ENCODE data around the gene PROK2. TPM values are rescaled to one million over a fixed set of nuclear protein-coding genes. Genes with fewer than 3 reads are reported as not detected.

Gene PROK2
- total RNA-seq, 4 donors from 2014 or later, result not detected

DNA sequence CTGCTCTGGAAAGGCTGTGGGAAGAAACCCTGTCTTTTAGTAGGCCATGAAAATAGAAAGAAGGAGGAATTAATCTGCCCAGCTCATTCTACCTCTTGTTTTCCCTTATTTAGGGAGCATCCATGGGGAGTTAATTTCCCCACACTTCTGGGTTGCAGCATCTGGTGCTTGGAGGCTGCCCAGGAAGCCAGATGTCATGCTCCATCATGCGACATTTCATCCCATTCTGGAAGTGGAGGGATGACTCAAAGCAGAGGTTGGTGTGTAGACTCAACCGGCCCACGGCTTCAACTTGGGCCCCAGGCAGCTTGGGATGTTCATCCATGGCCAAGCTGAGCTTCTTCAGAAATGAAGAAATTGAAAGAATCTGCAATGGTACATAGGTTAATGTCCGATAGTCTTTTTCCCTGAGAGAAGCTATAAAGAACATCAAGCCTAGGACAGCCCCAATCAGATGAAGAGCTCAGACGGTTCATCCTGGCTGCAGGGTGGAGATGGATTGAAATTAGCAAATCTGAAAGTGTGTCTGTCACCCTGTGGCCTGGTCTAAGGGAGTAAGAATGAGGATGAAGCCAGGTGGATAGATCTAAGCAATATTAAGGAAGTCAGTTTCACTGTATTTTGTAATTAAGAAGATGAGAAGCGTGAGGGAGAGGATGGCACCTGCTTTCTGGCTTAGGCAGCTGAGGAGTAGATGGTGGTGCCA lies 24.5 kb upstream of the PROK2 start:
- no peak for TF ChIP-seq POLR2A (IDR thresholded peaks at IDR 0.05)
- TF ChIP-seq, protein P1, sequence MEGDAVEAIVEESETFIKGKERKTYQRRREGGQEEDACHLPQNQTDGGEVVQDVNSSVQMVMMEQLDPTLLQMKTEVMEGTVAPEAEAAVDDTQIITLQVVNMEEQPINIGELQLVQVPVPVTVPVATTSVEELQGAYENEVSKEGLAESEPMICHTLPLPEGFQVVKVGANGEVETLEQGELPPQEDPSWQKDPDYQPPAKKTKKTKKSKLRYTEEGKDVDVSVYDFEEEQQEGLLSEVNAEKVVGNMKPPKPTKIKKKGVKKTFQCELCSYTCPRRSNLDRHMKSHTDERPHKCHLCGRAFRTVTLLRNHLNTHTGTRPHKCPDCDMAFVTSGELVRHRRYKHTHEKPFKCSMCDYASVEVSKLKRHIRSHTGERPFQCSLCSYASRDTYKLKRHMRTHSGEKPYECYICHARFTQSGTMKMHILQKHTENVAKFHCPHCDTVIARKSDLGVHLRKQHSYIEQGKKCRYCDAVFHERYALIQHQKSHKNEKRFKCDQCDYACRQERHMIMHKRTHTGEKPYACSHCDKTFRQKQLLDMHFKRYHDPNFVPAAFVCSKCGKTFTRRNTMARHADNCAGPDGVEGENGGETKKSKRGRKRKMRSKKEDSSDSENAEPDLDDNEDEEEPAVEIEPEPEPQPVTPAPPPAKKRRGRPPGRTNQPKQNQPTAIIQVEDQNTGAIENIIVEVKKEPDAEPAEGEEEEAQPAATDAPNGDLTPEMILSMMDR (IDR thresholded peaks at IDR 0.05), result no peak
- no peak overlapping the region for H3K4me3 ChIP-seq (ENCODE audit: low read depth, poor library complexity, severe bottlenecking)
- 80 to 87% methylated on average over 6 of the region's 6 CpGs for WGBS, 2 donors
- intact Hi-C loops (cut with DNase I; ENCODE audit: low total_unique reads), result loop anchor here (1.0 kb wide), 1 partner anchor 40 kb away; no protein-coding TSS in a partner anchor
- DNase-seq (ENCODE audit: low spot score in 2 of 2), result no peak

DNA sequence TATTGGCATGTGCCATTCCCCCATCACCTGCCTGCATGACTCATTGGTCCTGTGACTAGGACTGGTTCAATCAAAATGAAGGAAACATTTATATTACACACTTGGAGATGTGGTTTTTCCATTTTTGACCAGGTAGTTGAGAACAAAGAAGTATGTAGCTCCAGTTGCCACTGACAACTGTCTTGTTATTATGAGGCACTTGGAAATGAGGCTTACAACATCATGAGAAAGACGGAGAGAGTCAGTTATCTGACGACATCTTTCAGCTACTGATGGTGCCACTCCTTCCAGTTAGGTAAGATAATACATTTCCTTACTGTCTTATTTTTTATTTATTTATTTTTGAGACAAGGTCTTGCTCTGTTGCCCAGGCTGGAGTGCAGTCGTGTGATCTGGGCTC lies 21.8 kb upstream of the PROK2 start:
- DNase-seq (ENCODE audit: low spot score in 2 of 2), result no peak
- no peak for TF ChIP-seq POLR2A (IDR thresholded peaks at IDR 0.05)
- 78 to 81% methylated on average over 3 of the region's 3 CpGs for WGBS, 2 donors
- intact Hi-C loops (cut with DNase I; ENCODE audit: low total_unique reads), result no loop called here
- no peak overlapping the region for H3K4me3 ChIP-seq (ENCODE audit: low read depth, poor library complexity, severe bottlenecking)

DNA sequence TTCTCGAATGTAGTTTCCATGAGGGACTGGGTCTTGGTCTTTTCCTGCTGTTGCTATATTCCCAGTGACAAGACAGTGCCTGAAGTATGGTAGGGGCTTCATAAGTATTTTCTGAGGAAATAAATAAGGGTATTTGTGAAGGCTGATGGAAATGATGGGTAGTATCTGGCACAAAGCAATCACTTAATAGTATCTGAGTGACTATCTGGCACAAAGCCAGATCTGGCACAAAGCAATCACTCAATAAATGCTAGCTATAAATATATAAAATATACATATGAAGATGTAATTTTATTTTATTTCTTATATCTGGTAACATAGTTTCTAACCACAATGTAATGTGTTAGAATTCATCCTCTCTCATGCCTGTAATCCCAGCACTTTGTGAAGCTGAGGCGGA lies 20.7 kb upstream of the PROK2 start:
- H3K4me3 ChIP-seq (ENCODE audit: low read depth, poor library complexity, severe bottlenecking), result no peak overlapping the region
- no peak for TF ChIP-seq POLR2A (IDR thresholded peaks at IDR 0.05)
- TF ChIP-seq, protein P1 (IDR thresholded peaks at IDR 0.05), result no peak
- 88 to 94% methylated on average over 2 of the region's 2 CpGs for WGBS, 2 donors
- intact Hi-C loops (cut with DNase I; ENCODE audit: low total_unique reads), result no loop called here
- no peak for DNase-seq (ENCODE audit: low spot score in 2 of 2)

DNA sequence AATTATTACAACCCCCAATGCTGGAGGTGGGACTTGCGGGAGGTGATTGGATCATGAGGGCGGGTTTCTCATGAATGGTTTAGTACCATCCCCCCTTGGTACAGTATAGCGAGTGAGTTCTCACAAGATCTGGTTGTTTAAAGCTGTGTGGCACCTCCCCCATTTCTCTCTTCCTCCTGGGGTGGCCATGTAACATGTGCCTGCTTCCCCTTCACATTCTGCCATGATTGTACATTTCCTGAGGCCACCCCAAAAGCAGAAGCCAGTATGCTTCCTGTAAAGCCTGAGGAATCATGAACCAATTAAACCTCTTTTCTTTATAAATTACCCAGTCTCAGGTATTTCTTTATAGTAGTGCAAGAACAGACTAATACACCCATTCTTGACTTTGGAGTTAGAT lies 20.3 kb upstream of the PROK2 start:
- 87 to 93% methylated on average over 3 of the region's 3 CpGs for whole genome bisulfite sequencing, 2 donors
- no peak overlapping the region for H3K4me3 ChIP-seq (ENCODE audit: low read depth, poor library complexity, severe bottlenecking)
- intact Hi-C loops (cut with DNase I; ENCODE audit: low total_unique reads), result no loop called here
- TF ChIP-seq, protein P1 (IDR thresholded peaks at IDR 0.05), result no peak
- no peak for TF ChIP-seq POLR2A (IDR thresholded peaks at IDR 0.05)
- DNase-seq (ENCODE audit: low spot score in 2 of 2), result no peak

DNA sequence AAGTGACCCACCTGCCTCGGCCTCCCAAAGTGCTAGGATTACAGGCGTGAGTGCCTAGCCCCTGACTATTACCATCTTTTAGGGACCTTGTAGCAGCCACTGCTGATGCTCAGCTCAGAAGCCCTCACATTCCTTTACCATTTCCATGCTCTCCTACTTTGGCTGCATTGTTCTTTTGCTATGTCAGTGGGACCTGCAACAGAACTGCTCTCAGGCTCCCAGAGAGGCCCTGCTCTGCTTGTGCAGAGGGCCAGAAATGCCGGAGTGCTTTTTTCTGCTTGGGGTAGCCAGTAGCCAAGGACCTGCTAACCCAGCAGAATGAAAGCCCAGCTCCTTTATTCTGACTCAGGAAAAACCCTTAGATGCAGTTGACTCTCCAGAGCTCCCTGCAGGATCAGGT lies 18.3 kb upstream of the PROK2 start:
- no peak for DNase-seq (ENCODE audit: low spot score in 2 of 2)
- H3K4me3 ChIP-seq (ENCODE audit: low read depth, poor library complexity, severe bottlenecking), result no peak overlapping the region
- intact Hi-C loops (cut with DNase I; ENCODE audit: low total_unique reads), result no loop called here
- TF ChIP-seq, protein P1 (IDR thresholded peaks at IDR 0.05), result no peak
- TF ChIP-seq POLR2A (IDR thresholded peaks at IDR 0.05), result no peak
- WGBS, 2 donors, result 83 to 92% methylated on average over 3 of the region's 3 CpGs

DNA sequence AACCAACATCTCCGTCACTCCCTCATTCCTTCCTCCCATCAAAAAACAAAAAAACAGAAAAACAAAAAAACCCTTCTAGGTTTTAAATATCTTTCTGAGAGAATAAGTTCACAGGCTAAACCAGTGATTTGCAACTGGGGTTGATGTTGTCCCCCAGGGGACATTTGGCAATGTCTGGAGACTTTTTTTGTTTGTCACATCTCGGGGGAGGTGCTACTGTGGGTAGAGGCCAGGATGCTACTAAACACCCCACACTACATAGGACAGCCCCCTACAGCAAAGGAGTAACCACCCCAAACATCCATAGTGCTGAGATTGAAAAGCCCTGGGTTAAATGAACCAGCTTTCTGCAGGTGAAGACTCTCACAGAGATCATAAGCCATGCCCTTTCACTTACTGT lies 17.0 kb upstream of the PROK2 start:
- no peak for TF ChIP-seq POLR2A (IDR thresholded peaks at IDR 0.05)
- TF ChIP-seq, protein P1 (IDR thresholded peaks at IDR 0.05), result no peak
- DNase-seq (ENCODE audit: low spot score in 2 of 2), result no peak
- intact Hi-C loops (cut with DNase I; ENCODE audit: low total_unique reads), result no loop called here
- H3K4me3 ChIP-seq (ENCODE audit: low read depth, poor library complexity, severe bottlenecking), result no peak overlapping the region
- WGBS, 2 donors, result 88 to 92% methylated on average over 2 of the region's 2 CpGs

All from lower leg skin (tissue), 4 donors.